Trophoblast cell (in vitro differentiated cells and primary cell): ENCODE measurements around the gene NECTIN4.

Source experiments
- DNase-seq, 2 donors: peaks; one replicate each; pipeline ENCODE4 v3.0.0-alpha.2; 2016
- H2AFZ ChIP-seq: 2 replicates; pipeline ENCODE4 v1.6.1; 2013; ENCODE audit warnings: low read length, moderate library complexity, mild to moderate bottlenecking; ENCODE audit not compliant: insufficient read depth, poor library complexity
- H2AK5ac ChIP-seq: 2 replicates; pipeline ENCODE4 v1.6.1; 2013; ENCODE audit warnings: mild to moderate bottlenecking, low read length
- H2BK120ac ChIP-seq: 2 replicates; pipeline ENCODE4 v1.6.1; 2013; ENCODE audit warnings: low read length, mild to moderate bottlenecking, moderate library complexity; ENCODE audit not compliant: insufficient read depth, poor library complexity
- H2BK12ac ChIP-seq: 2 replicates; pipeline ENCODE4 v1.6.1; 2013; ENCODE audit warnings: mild to moderate bottlenecking, low read length, moderate library complexity
- H2BK5ac ChIP-seq: 2 replicates; pipeline ENCODE4 v1.6.1; 2013; ENCODE audit warnings: low read length, low read depth, moderate library complexity, mild to moderate bottlenecking; ENCODE audit not compliant: poor library complexity
- H3K14ac ChIP-seq: 2 replicates; pipeline ENCODE4 v1.6.1; 2013; ENCODE audit warnings: mild to moderate bottlenecking, low read length
- H3K18ac ChIP-seq: 2 replicates; pipeline ENCODE4 v1.6.1; 2013; ENCODE audit warnings: mild to moderate bottlenecking, low read length
- H3K23ac ChIP-seq: 2 replicates; pipeline ENCODE4 v1.6.1; 2013; ENCODE audit warnings: low read length
- H3K27ac ChIP-seq: 2 replicates; pipeline ENCODE4 v1.5.1; 2013; ENCODE audit warnings: low read depth, mild to moderate bottlenecking, inconsistent platforms, low read length, moderate library complexity
- H3K27me3 ChIP-seq: 2 replicates; pipeline ENCODE4 v1.6.1; 2013; ENCODE audit warnings: inconsistent platforms, mild to moderate bottlenecking, low read length, moderate library complexity; ENCODE audit not compliant: insufficient read depth
- H3K36me3 ChIP-seq, 2 experiments: 1 replicate in 1 of 2; 2 replicates in 1 of 2; pipeline ENCODE4 v1.6.1; 2013; ENCODE audit warnings: low read length in 2 of 2, mild to moderate bottlenecking in 2 of 2, moderate library complexity in 1 of 2; ENCODE audit not compliant: insufficient read depth in 2 of 2, control insufficient read depth in 1 of 2
- H3K4ac ChIP-seq: 2 replicates; pipeline ENCODE4 v1.6.1; 2013; ENCODE audit warnings: low read depth, mild to moderate bottlenecking, low read length, moderate library complexity
- H3K4me1 ChIP-seq, 2 experiments: 1 replicate in 1 of 2; 2 replicates in 1 of 2; pipeline ENCODE4 v1.6.1; 2013; ENCODE audit warnings: low read length in 2 of 2, mild to moderate bottlenecking in 2 of 2, moderate library complexity in 1 of 2; ENCODE audit not compliant: insufficient read depth in 2 of 2, control insufficient read depth in 1 of 2
- H3K4me2 ChIP-seq: 2 replicates; pipeline ENCODE4 v1.6.1; 2013; ENCODE audit warnings: inconsistent platforms, mild to moderate bottlenecking, low read length, moderate library complexity
- H3K4me3 ChIP-seq: 2 replicates; pipeline ENCODE4 v1.5.1; 2013; ENCODE audit warnings: mild to moderate bottlenecking, low read depth, low read length, inconsistent platforms
- H3K79me1 ChIP-seq: one replicate; pipeline ENCODE4 v1.6.1; 2013; ENCODE audit warnings: low read length
- H3K79me2 ChIP-seq: 2 replicates; pipeline ENCODE4 v1.6.1; 2013; ENCODE audit warnings: low read length, mild to moderate bottlenecking; ENCODE audit not compliant: control insufficient read depth, insufficient read depth, poor library complexity
- H3K9ac ChIP-seq: 2 replicates; pipeline ENCODE4 v1.6.1; 2013; ENCODE audit warnings: mild to moderate bottlenecking, low read length
- H3K9me3 ChIP-seq: 2 replicates; pipeline ENCODE4 v1.6.1; 2013; ENCODE audit warnings: low read depth, mild to moderate bottlenecking, control low read depth, inconsistent platforms, low read length; ENCODE audit not compliant: insufficient read depth
- H4K12ac ChIP-seq: 2 replicates; pipeline ENCODE4 v1.6.1; 2013; ENCODE audit warnings: low read depth, mild to moderate bottlenecking, low read length, moderate library complexity
- H4K8ac ChIP-seq: 2 replicates; pipeline ENCODE4 v1.6.1; 2013; ENCODE audit warnings: low read depth, mild to moderate bottlenecking, low read length, moderate library complexity
- H4K91ac ChIP-seq: one replicate; pipeline ENCODE4 v1.6.1; 2013; ENCODE audit warnings: low read depth, mild to moderate bottlenecking, low read length, moderate library complexity
- WGBS: extraction: QIAGEN DNeasy Blood & Tissue Kit; methylation state at CpG from one replicate; pipeline ENCODE4 v1.1.7; 2013; ENCODE audit warnings: missing lambda C conversion rate; ENCODE audit not compliant: insufficient read length, insufficient coverage; ENCODE audit errors: extremely low coverage; 5-methylcytosine and 5-hydroxymethylcytosine counted together

NECTIN4 gene

GRCh38 chr1:161115132-161115711 is 25.9 kb upstream of the NECTIN4 start:
- Histone ChIP-seq H3K36me3 (peaks cover 3 to 4% of the 10 kb centered on the region in 2 experiments), H3K18ac (no peak overlapping the region), H3K79me2 (peaks cover 10% of the 10 kb centered on the region), H4K8ac (no peak overlapping the region), H2BK12ac (no peak overlapping the region), H4K12ac (no peak overlapping the region), H4K91ac (no peak overlapping the region), H2AK5ac (no peak overlapping the region), H3K79me1 (peaks cover 5% of the 10 kb centered on the region), H2BK120ac (no peak overlapping the region), H3K23ac (peak overlapping the region; percentile 42), H3K4me2 (no peak overlapping the region), H2AFZ (no peak overlapping the region), H3K4me3 (no peak overlapping the region), H2BK5ac (no peak overlapping the region), H3K9ac (no peak overlapping the region), H3K4ac (no peak overlapping the region), H3K4me1 (peaks cover 9 to 11% of the 10 kb centered on the region in 2 experiments), H3K9me3 (no peaks in the 10 kb centered on the region), H3K27ac (no peak overlapping the region), H3K27me3 (no peaks in the 10 kb centered on the region), H3K14ac (no peak overlapping the region)
- WGBS, result no CpG with 5 or more reads among the region's 12 CpGs
- peak; percentile 77 to 84 for DNase-seq

GRCh38 chr1:161114556-161114955 is 25.2 kb upstream of the NECTIN4 start:
- no peak overlapping the region for H2BK5ac ChIP-seq
- peaks cover 0 to 9% of the 10 kb centered on the region in 2 experiments for H3K36me3 ChIP-seq
- H3K23ac ChIP-seq, result no peak overlapping the region
- no peak overlapping the region for H3K4me2 ChIP-seq
- no peak overlapping the region for H2AFZ ChIP-seq
- no peak overlapping the region for H3K18ac ChIP-seq
- no CpG with 5 or more reads among the region's 2 CpGs for WGBS
- no peak for DNase-seq
- no peak overlapping the region for H3K4me3 ChIP-seq
- no peak overlapping the region for H3K4ac ChIP-seq
- no peaks in the 10 kb centered on the region for H3K27me3 ChIP-seq
- peaks cover 9 to 10% of the 10 kb centered on the region in 2 experiments for H3K4me1 ChIP-seq
- no peak overlapping the region for H2BK120ac ChIP-seq
- peaks cover 10% of the 10 kb centered on the region for H3K79me2 ChIP-seq
- H2BK12ac ChIP-seq, result no peak overlapping the region
- peaks cover 5% of the 10 kb centered on the region for H3K79me1 ChIP-seq
- H4K12ac ChIP-seq, result no peak overlapping the region
- H3K9me3 ChIP-seq, result no peaks in the 10 kb centered on the region
- no peak overlapping the region for H2AK5ac ChIP-seq
- H4K91ac ChIP-seq, result no peak overlapping the region
- H3K14ac ChIP-seq, result no peak overlapping the region
- no peak overlapping the region for H3K9ac ChIP-seq
- no peak overlapping the region for H3K27ac ChIP-seq
- H4K8ac ChIP-seq, result no peak overlapping the region

- peaks cover 5% of the 10 kb centered on the region for H3K79me1 ChIP-seq
- H3K4ac ChIP-seq, result no peak overlapping the region
- no peak overlapping the region for H3K9ac ChIP-seq
These were observed 24.6 kb upstream of the NECTIN4 start for GRCh38 chr1:161113915-161114314.

GRCh38 chr1:161111527-161111926 is 22.2 kb upstream of the NECTIN4 start:
- Histone ChIP-seq H2AK5ac (no peak overlapping the region), H2BK120ac (no peak overlapping the region), H3K23ac (no peak overlapping the region), H3K18ac (no peak overlapping the region), H3K4ac (no peak overlapping the region), H2BK5ac (no peak overlapping the region), H3K4me3 (no peak overlapping the region), H3K27me3 (no peaks in the 10 kb centered on the region), H3K36me3 (peaks cover 0 to 10% of the 10 kb centered on the region in 2 experiments), H4K8ac (no peak overlapping the region), H3K9me3 (no peaks in the 10 kb centered on the region), H3K4me1 (no peaks in the 10 kb centered on the region), H2BK12ac (no peak overlapping the region), H3K27ac (no peak overlapping the region), H3K4me2 (no peak overlapping the region), H3K79me1 (no peaks in the 10 kb centered on the region), H2AFZ (no peak overlapping the region), H4K12ac (no peak overlapping the region), H3K14ac (no peak overlapping the region), H4K91ac (no peak overlapping the region), H3K9ac (no peak overlapping the region), H3K79me2 (peaks cover 2% of the 10 kb centered on the region)
- WGBS, result no CpG with 5 or more reads among the region's 2 CpGs
- DNase-seq, result no peak

More at GRCh38 chr1:161113915-161114314, 24.6 kb upstream of the NECTIN4 start:
- no peak overlapping the region for H2AK5ac ChIP-seq
- peaks cover 9% of the 10 kb centered on the region for H3K79me2 ChIP-seq
- WGBS, result no CpG with 5 or more reads among the region's 1 CpG
- DNase-seq, result no peak
- no peak overlapping the region for H4K91ac ChIP-seq
- H2BK5ac ChIP-seq, result no peak overlapping the region
- no peaks in the 10 kb centered on the region for H3K9me3 ChIP-seq
- H2AFZ ChIP-seq, result no peak overlapping the region
- peaks cover 4% of the 10 kb centered on the region in 2 experiments for H3K4me1 ChIP-seq
- H4K12ac ChIP-seq, result no peak overlapping the region
- no peak overlapping the region for H2BK12ac ChIP-seq
- no peak overlapping the region for H3K4me2 ChIP-seq
- no peak overlapping the region for H2BK120ac ChIP-seq
- H3K36me3 ChIP-seq, result peaks cover 0 to 10% of the 10 kb centered on the region in 2 experiments
- H3K4me3 ChIP-seq, result no peak overlapping the region
- H3K27ac ChIP-seq, result no peak overlapping the region
- H3K23ac ChIP-seq, result no peak overlapping the region
- no peak overlapping the region for H3K18ac ChIP-seq
- no peak overlapping the region for H3K14ac ChIP-seq
- no peaks in the 10 kb centered on the region for H3K27me3 ChIP-seq
- no peak overlapping the region for H4K8ac ChIP-seq
